HEK293 (cell line): ENCODE measurements around the gene F2R.

Source experiments
- CTCF ChIA-PET: fragments of 350-600 bp; formaldehyde crosslinking; extraction: SDS; loops from one replicate; lab custom pipeline; 2021; ENCODE audit warnings: antibody characterized with exemption; lab: Yijun Ruan, JAX
- POLR2A ChIA-PET: fragments of 300-600 bp; formaldehyde crosslinking; extraction: SDS; loops from one replicate; lab custom pipeline; 2020; ENCODE audit warnings: antibody characterized with exemption, inconsistent platforms; lab: Yijun Ruan, JAX
- H3K27ac ChIP-seq: fragments of 200-500 bp; sonication (Bioruptor generic); 2 replicates; pipeline ENCODE4 v1.5.1; 2014; ENCODE audit warnings: low read depth, low read length, control low read depth, inconsistent platforms; ENCODE audit errors: extremely low read depth
- H3K36me3 ChIP-seq, 2 experiments: fragments of 200-500 bp in 1 of 2; sonication (Bioruptor generic) in 1 of 2; 1 replicate in 1 of 2; 2 replicates in 1 of 2; pipeline ENCODE4 v1.5.1; 2014 to 2017; ENCODE audit warnings: inconsistent platforms in 2 of 2, low read length in 2 of 2; ENCODE audit not compliant: control insufficient read depth in 2 of 2, insufficient read depth in 1 of 2
- H3K4me1 ChIP-seq: fragments of 200-500 bp; sonication (Bioruptor generic); 2 replicates; pipeline ENCODE4 v1.5.1; 2014; ENCODE audit warnings: mild to moderate bottlenecking, low read length, inconsistent platforms; ENCODE audit not compliant: control insufficient read depth, insufficient read depth
- H3K4me3 ChIP-seq: 2 replicates; pipeline ENCODE4 v1.5.1; 2011; ENCODE audit warnings: low read depth, mild to moderate bottlenecking, control low read depth, low read length, moderate library complexity
- H3K9me3 ChIP-seq: fragments of 200-500 bp; sonication (Bioruptor generic); 2 replicates; pipeline ENCODE4 v1.5.1; 2014; ENCODE audit warnings: low read depth, low read length, inconsistent platforms; ENCODE audit not compliant: control insufficient read depth, insufficient read depth
- FEZF1 ChIP-seq: fragments of 450-650 bp; formaldehyde crosslinking; IDR thresholded peaks from 2 replicates; pipeline ENCODE4 v1.5.1; 2016; ENCODE audit warnings: missing biosample characterization, missing genetic modification characterization
- KLF16 ChIP-seq: fragments of 450-650 bp; formaldehyde crosslinking; IDR thresholded peaks from 2 replicates; pipeline ENCODE4 v1.5.1; 2017; ENCODE audit warnings: missing biosample characterization, missing genetic modification characterization
- OVOL3 ChIP-seq: fragments of 450-650 bp; formaldehyde crosslinking; IDR thresholded peaks from 2 replicates; pipeline ENCODE4 v1.5.1; 2016; ENCODE audit warnings: missing biosample characterization, missing genetic modification characterization
- PATZ1 ChIP-seq: fragments of 450-650 bp; formaldehyde crosslinking; IDR thresholded peaks from 2 replicates; pipeline ENCODE4 v1.5.1; 2016; ENCODE audit warnings: missing biosample characterization, missing genetic modification characterization
- PBX3 ChIP-seq: sonication (generic); formaldehyde crosslinking; IDR thresholded peaks from 2 replicates; pipeline ENCODE4 v1.8.1; 2022; ENCODE audit warnings: mild to moderate bottlenecking, moderate library complexity, missing genetic modification reagents
- SETDB1 ChIP-seq: IDR thresholded peaks from one replicate; pipeline ENCODE4 v1.6.1; 2017; ENCODE audit warnings: mild to moderate bottlenecking, low read length, moderate library complexity, mixed read lengths; ENCODE audit not compliant: insufficient read length
- ZBTB1 ChIP-seq: fragments of 450-650 bp; formaldehyde crosslinking; IDR thresholded peaks from 2 replicates; pipeline ENCODE4 v1.5.1; 2016; ENCODE audit warnings: missing biosample characterization, missing genetic modification characterization
- ZBTB20 ChIP-seq: fragments of 450-650 bp; formaldehyde crosslinking; IDR thresholded peaks from 2 replicates; pipeline ENCODE4 v1.5.1; 2016; ENCODE audit warnings: missing biosample characterization, missing genetic modification characterization
- ZBTB49 ChIP-seq: fragments of 450-650 bp; formaldehyde crosslinking; IDR thresholded peaks from 2 replicates; pipeline ENCODE4 v1.5.1; 2016; ENCODE audit warnings: missing biosample characterization, missing genetic modification characterization, low read depth
- ZNF138 ChIP-seq: fragments of 450-650 bp; formaldehyde crosslinking; IDR thresholded peaks from 2 replicates; pipeline ENCODE4 v1.5.1; 2016; ENCODE audit warnings: missing biosample characterization, missing genetic modification characterization, borderline replicate concordance
- ZNF155 ChIP-seq: fragments of 450-650 bp; formaldehyde crosslinking; IDR thresholded peaks from 2 replicates; pipeline ENCODE4 v1.5.1; 2016; ENCODE audit warnings: missing biosample characterization, missing genetic modification characterization
- ZNF223 ChIP-seq: fragments of 450-650 bp; formaldehyde crosslinking; IDR thresholded peaks from 2 replicates; pipeline ENCODE4 v1.5.1; 2016; ENCODE audit warnings: missing biosample characterization, missing genetic modification characterization
- ZNF398 ChIP-seq: fragments of 450-650 bp; formaldehyde crosslinking; IDR thresholded peaks from 2 replicates; pipeline ENCODE4 v1.5.1; 2017; ENCODE audit warnings: missing biosample characterization, missing genetic modification characterization
- ZNF510 ChIP-seq: fragments of 450-650 bp; formaldehyde crosslinking; IDR thresholded peaks from 2 replicates; pipeline ENCODE4 v1.5.1; 2018; ENCODE audit warnings: mild to moderate bottlenecking, missing genetic modification characterization, missing biosample characterization; ENCODE audit not compliant: insufficient replicate concordance
- ZNF585B ChIP-seq: fragments of 450-650 bp; formaldehyde crosslinking; IDR thresholded peaks from 2 replicates; pipeline ENCODE4 v1.5.1; 2016; ENCODE audit warnings: missing biosample characterization, missing genetic modification characterization
- ZNF629 ChIP-seq: fragments of 450-650 bp; formaldehyde crosslinking; IDR thresholded peaks from 2 replicates; pipeline ENCODE4 v1.5.1; 2017; ENCODE audit warnings: missing biosample characterization, missing genetic modification characterization
- ZNF639 ChIP-seq: fragments of 450-650 bp; formaldehyde crosslinking; IDR thresholded peaks from 2 replicates; pipeline ENCODE4 v1.5.1; 2016; ENCODE audit warnings: missing biosample characterization, missing genetic modification characterization

Gene F2R

GRCh38 chr5:76688836-76689235 is 27.1 kb upstream of the F2R start:
- H3K36me3 ChIP-seq, result no peaks in the 10 kb centered on the region
- H3K4me1 ChIP-seq, result peaks cover 5% of the 10 kb centered on the region; the same call in 1 of the 2 replicates
- H3K4me3 ChIP-seq, result no peak overlapping the region
- POLR2A ChIA-PET, result interaction anchor here (1.3 kb wide), 1 partner anchor 31 kb away, joined by 3 read pairs; no protein-coding TSS in a partner anchor
- H3K27ac ChIP-seq, result no peak overlapping the region
- no peak for TF ChIP-seq ZBTB1 (tag by site-specific recombination)
- TF ChIP-seq ZNF155, result no peak
- no peak for TF ChIP-seq ZNF138 (tag by site-specific recombination)
- TF ChIP-seq PATZ1 (tag by site-specific recombination), result no peak
- TF ChIP-seq ZNF223 (tag by site-specific recombination), result no peak
- TF ChIP-seq ZNF510 (tag by site-specific recombination), result no peak
- no peak for TF ChIP-seq SETDB1
- TF ChIP-seq ZNF639 (tag by site-specific recombination), result no peak
- no peak for TF ChIP-seq ZBTB49 (tag by site-specific recombination)
- TF ChIP-seq ZNF398 (tag by site-specific recombination), result no peak
- no peak for TF ChIP-seq PBX3
- no peak for TF ChIP-seq ZNF629
- no peak for TF ChIP-seq OVOL3 (tag by site-specific recombination)
- TF ChIP-seq ZBTB20, result no peak
- no peak for TF ChIP-seq KLF16 (tag by site-specific recombination)
- TF ChIP-seq FEZF1 (tag by site-specific recombination), result no peak
- no peak for TF ChIP-seq ZNF585B (tag by site-specific recombination)
- no peaks in the 10 kb centered on the region for H3K9me3 ChIP-seq
- CTCF ChIA-PET, result no interaction called here
